OCI-LY7 (cell line): ENCODE data around the gene MIA.

Experiments used
- CTCF ChIP-seq: fragments of 200-600 bp; sonication (generic); conservative IDR thresholded peaks from 2 replicates; pipeline ENCODE4 v1.5.1; 2014; ENCODE audit warnings: mild to moderate bottlenecking, antibody characterized with exemption, low read length, moderate library complexity, mixed read lengths
- EZH2phosphoT487 ChIP-seq: fragments of 200-600 bp; sonication (generic); IDR thresholded peaks from 2 replicates; pipeline ENCODE4 v1.6.1; 2018; ENCODE audit warnings: low read depth, borderline replicate concordance, mild to moderate bottlenecking, mixed run types, antibody characterized with exemption, low read length, moderate library complexity, mixed read lengths

DNA sequence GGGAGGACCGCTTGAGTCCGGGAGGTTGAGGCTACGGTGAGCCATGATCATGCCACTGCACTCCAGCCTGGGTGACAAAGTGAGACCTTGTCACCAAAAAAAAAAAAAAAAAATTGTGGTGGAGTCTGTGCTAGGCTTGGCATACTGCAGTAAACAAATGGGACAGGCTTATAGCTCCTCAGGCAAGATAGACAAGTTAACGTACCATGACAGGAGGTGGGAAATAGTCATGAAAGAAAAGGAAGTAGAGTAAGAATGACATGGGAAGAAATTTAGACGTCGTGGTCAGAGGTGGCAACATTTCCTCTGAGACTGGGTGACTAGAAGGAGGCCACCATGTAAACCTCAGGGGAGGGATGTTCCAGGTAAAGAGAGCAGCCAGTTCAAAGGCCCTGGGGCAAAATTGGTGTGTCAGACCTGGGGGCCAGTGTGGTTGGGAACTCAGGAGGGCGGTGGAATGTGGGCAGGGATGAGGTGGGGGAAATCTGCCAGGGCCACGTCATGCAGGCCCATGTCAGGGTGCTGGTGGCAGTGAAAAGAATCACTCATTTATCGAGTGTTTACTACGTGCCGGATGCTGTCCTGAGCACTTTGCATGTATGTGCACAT lies 18.7 kb upstream of the MIA start:
- no peak for TF ChIP-seq CTCF
- no peak for TF ChIP-seq EZH2phosphoT487
